ENCODE data around the gene SFPQ.
"Not testable (repeated sequence)": the region's sequence is repeated elsewhere in the genome, so short reads cannot be mapped to it uniquely, and the experiment has no call there.

Gene SFPQ

GRCh38 chr1:35186239-35186638 lies 6.7 kb downstream of the SFPQ start:
- DNase-seq: no peak

- no peak for DNase-seq
These were observed 7.7 kb downstream of the SFPQ start for GRCh38 chr1:35185200-35185599.

- no peak for DNase-seq
These were observed 8.3 kb downstream of the SFPQ start for GRCh38 chr1:35184495-35185199.

GRCh38 chr1:35181790-35182455 lies 11.0 kb downstream of the SFPQ start:
- DNase-seq: no peak

- peak; percentile 33 for DNase-seq
These were observed 12.1 kb downstream of the SFPQ start for GRCh38 chr1:35180776-35181374.

- DNase-seq: no peak
These were observed 13.0 kb downstream of the SFPQ start for GRCh38 chr1:35179908-35180307.

- no peak for DNase-seq
These were observed 14.0 kb downstream of the SFPQ start for GRCh38 chr1:35178874-35179380.

- DNase-seq: no peak
These were observed 14.7 kb downstream of the SFPQ start for GRCh38 chr1:35178295-35178695.

- no peak for DNase-seq
These were observed 15.6 kb downstream of the SFPQ start for GRCh38 chr1:35177237-35177786.

GRCh38 chr1:35175602-35176001 lies 17.3 kb downstream of the SFPQ start:
- DNase-seq: no peak

- no peak for DNase-seq
These were observed 17.8 kb downstream of the SFPQ start for GRCh38 chr1:35175098-35175576.

- no peak for DNase-seq
These were observed 18.9 kb downstream of the SFPQ start for GRCh38 chr1:35173909-35174540.

- DNase-seq: no peak
These were observed 19.5 kb downstream of the SFPQ start for GRCh38 chr1:35173491-35173890.

GRCh38 chr1:35172022-35172421 lies 20.9 kb downstream of the SFPQ start:
- no peak for DNase-seq

GRCh38 chr1:35171579-35171978 lies 21.4 kb downstream of the SFPQ start:
- DNase-seq: no peak

GRCh38 chr1:35164893-35165292 lies 28.1 kb downstream of the SFPQ start:
- no peak for DNase-seq

GRCh38 chr1:35151220-35151619 lies 41.7 kb downstream of the SFPQ start:
- no peak for DNase-seq

GRCh38 chr1:35145892-35146549 lies 46.9 kb downstream of the SFPQ start:
- DNase-seq: peak; percentile 26

GRCh38 chr1:35143737-35144508 lies 49.0 kb downstream of the SFPQ start:
- DNase-seq: no peak

- DNase-seq: not testable (repeated sequence)
These were observed 50.2 kb downstream of the SFPQ start for GRCh38 chr1:35142728-35143127.

GRCh38 chr1:35142294-35142693 lies 50.7 kb downstream of the SFPQ start:
- not testable (repeated sequence) for DNase-seq

GRCh38 chr1:35137590-35137989 lies 55.4 kb downstream of the SFPQ start:
- DNase-seq: not testable (repeated sequence)
